ENCODE measurements around the gene UBAC2. TPM values are rescaled to one million over a fixed set of nuclear protein-coding genes. Genes with fewer than 3 reads are reported as not detected.

Gene UBAC2
- total and polyA plus RNA-seq, 2 of the 8 experiments (the other 6 are each of a cell fraction or from before 2014, with no cell fraction given) = 75.9 to 76.9 TPM

GRCh38 chr13:99406799-99407201 is 206.1 kb downstream of the UBAC2 start:
- no peak overlapping the region for H3K27ac ChIP-seq (ENCODE audit: low read depth, low read length)
- H2AFZ ChIP-seq (ENCODE audit: low read length) = no peak overlapping the region; the same call in 1 of the 2 replicates
- H3K18ac ChIP-seq (ENCODE audit: extremely low read depth, low read length) = no peak overlapping the region
- H3K27me3 ChIP-seq (replicated peaks in 1 of 4; ENCODE audit: control insufficient read depth in 3 of 4, extremely low read depth in 1 of 4, insufficient read depth in 3 of 4, low read length in 3 of 4) = peaks cover 0 to 2% (median 0%) of the 10 kb centered on the region in 4 experiments; a peak in 2 of 7 replicates
- POLR2A ChIA-PET (ENCODE audit: partially characterized antibody) = interaction anchor here (0.7 kb wide), 1 partner anchor 47 kb away, joined by 3 read pairs; no protein-coding TSS in a partner anchor
- H3K79me2 ChIP-seq (ENCODE audit: control insufficient read depth in 1 of 2, insufficient read depth in 2 of 2, low read length in 2 of 2) = no peaks in the 10 kb centered on the region
- no peak overlapping the region for H4K91ac ChIP-seq (replicated peaks; ENCODE audit: insufficient read length, low read length)
- H3K4me2 ChIP-seq (ENCODE audit: insufficient read depth in 1 of 2, low read depth in 2 of 2, low read length in 2 of 2) = no peak overlapping the region
- H2AK5ac ChIP-seq (ENCODE audit: low read depth, low read length) = no peak overlapping the region
- H3K9me3 ChIP-seq (ENCODE audit: insufficient read depth in 2 of 2, low read depth in 1 of 2, low read length in 1 of 2) = peaks cover 0 to 2% of the 10 kb centered on the region in 2 experiments; a peak in 1 of 4 replicates
- no peak for DNase-seq (ENCODE audit: low read depth in 1 of 2, low spot score in 2 of 2)
- no peak overlapping the region for H2BK5ac ChIP-seq (ENCODE audit: low read depth, low read length)
- H3K9ac ChIP-seq (replicated peaks in 1 of 4; ENCODE audit: extremely low read depth in 1 of 4, low read depth in 3 of 4, low read length in 3 of 4) = no peak overlapping the region
- CTCF ChIA-PET (ENCODE audit: partially characterized antibody) = interaction anchor here (0.7 to 2.4 kb wide), 7 partner anchors 9 to 230 kb away, joined by 3 to 17 read pairs (median 4); no protein-coding TSS in a partner anchor
- H3K23ac ChIP-seq (ENCODE audit: insufficient read length) = no peak overlapping the region
- no peak overlapping the region for H3K4me3 ChIP-seq (ENCODE audit: extremely low read depth in 1 of 4, insufficient read depth in 2 of 4, low read depth in 3 of 4, low read length in 4 of 4)
- H3K56ac ChIP-seq (replicated peaks; ENCODE audit: insufficient read length, low read depth, low read length) = no peak overlapping the region
- no peaks in the 10 kb centered on the region for H3K23me2 ChIP-seq (ENCODE audit: low read depth, low read length)
- H4K8ac ChIP-seq (ENCODE audit: extremely low read depth, insufficient read depth, low read length) = no peak overlapping the region
- no peak overlapping the region for H2BK15ac ChIP-seq (ENCODE audit: low read length)
- H4K20me1 ChIP-seq (replicated peaks in 1 of 2; ENCODE audit: control insufficient read depth in 1 of 2, insufficient read depth in 2 of 2, low read length in 2 of 2) = no peaks in the 10 kb centered on the region
- no peak overlapping the region for H3K4ac ChIP-seq (replicated peaks; ENCODE audit: insufficient read length, low read depth, low read length)
- 89% methylated on average over 6 of the region's 6 CpGs; no CpG with 5 or more reads in 1 of the 2 experiments for WGBS, 2 experiments (ENCODE audit: extremely low coverage in 1 of 2, insufficient coverage in 1 of 2, insufficient read length in 1 of 2, insufficient replicate concordance in 2 of 2, low coverage in 1 of 2, low lambda C conversion rate in 2 of 2, missing lambda C conversion rate in 1 of 2)
- H3K36me3 ChIP-seq (ENCODE audit: control insufficient read depth in 2 of 4, insufficient read depth in 4 of 4, low read length in 3 of 4) = no peaks in the 10 kb centered on the region
- no peak overlapping the region for H4K5ac ChIP-seq (ENCODE audit: insufficient read length, low read depth, low read length)
- H2BK120ac ChIP-seq (replicated peaks; ENCODE audit: low read depth, low read length) = no peak overlapping the region
- no peak for FAIRE-seq
- no peak overlapping the region for H2BK20ac ChIP-seq (ENCODE audit: low read length)
- no peak overlapping the region for H2BK12ac ChIP-seq (ENCODE audit: low read depth, low read length)
- H3K4me1 ChIP-seq (replicated peaks in 1 of 4; ENCODE audit: control insufficient read depth in 3 of 4, insufficient read depth in 4 of 4, low read length in 3 of 4) = no peaks in the 10 kb centered on the region; a peak in 1 of 7 replicates
- H3K14ac ChIP-seq (ENCODE audit: insufficient read length) = no peak overlapping the region
- H3K79me1 ChIP-seq (ENCODE audit: low read depth, low read length) = no peaks in the 10 kb centered on the region
- TF ChIP-seq RBBP5 (IDR thresholded peaks at IDR 0.05; ENCODE audit: borderline replicate concordance, low read depth, low read length) (no peak), CREB1 (IDR thresholded peaks at IDR 0.05) (no peak), CHD2 (IDR thresholded peaks at IDR 0.05; ENCODE audit: low read length) (no peak), PHF8 (conservative IDR thresholded peaks at IDR 0.05; ENCODE audit: low read depth, low read length) (no peak), CTCF (IDR thresholded peaks at IDR 0.05; ENCODE audit: control extremely low read depth in 1 of 3, insufficient read depth in 1 of 3, low read depth in 1 of 3, low read length in 3 of 3) (no peak), JUND (IDR thresholded peaks at IDR 0.05; ENCODE audit: low read length) (no peak), EZH2 (IDR thresholded peaks at IDR 0.05; ENCODE audit: low read depth, low read length, severe bottlenecking) (no peak)
